ENCODE measurements around the gene CSTF2. TPM values are rescaled to one million over a fixed set of nuclear protein-coding genes. Genes with fewer than 3 reads are reported as not detected.

The CSTF2 gene, protein sequence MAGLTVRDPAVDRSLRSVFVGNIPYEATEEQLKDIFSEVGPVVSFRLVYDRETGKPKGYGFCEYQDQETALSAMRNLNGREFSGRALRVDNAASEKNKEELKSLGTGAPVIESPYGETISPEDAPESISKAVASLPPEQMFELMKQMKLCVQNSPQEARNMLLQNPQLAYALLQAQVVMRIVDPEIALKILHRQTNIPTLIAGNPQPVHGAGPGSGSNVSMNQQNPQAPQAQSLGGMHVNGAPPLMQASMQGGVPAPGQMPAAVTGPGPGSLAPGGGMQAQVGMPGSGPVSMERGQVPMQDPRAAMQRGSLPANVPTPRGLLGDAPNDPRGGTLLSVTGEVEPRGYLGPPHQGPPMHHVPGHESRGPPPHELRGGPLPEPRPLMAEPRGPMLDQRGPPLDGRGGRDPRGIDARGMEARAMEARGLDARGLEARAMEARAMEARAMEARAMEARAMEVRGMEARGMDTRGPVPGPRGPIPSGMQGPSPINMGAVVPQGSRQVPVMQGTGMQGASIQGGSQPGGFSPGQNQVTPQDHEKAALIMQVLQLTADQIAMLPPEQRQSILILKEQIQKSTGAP
- 29.3 to 32.7 TPM (median 30.9 TPM) in 5 replicates for total RNA-seq (2022; extraction: Qiagen RNA extraction)

DNA sequence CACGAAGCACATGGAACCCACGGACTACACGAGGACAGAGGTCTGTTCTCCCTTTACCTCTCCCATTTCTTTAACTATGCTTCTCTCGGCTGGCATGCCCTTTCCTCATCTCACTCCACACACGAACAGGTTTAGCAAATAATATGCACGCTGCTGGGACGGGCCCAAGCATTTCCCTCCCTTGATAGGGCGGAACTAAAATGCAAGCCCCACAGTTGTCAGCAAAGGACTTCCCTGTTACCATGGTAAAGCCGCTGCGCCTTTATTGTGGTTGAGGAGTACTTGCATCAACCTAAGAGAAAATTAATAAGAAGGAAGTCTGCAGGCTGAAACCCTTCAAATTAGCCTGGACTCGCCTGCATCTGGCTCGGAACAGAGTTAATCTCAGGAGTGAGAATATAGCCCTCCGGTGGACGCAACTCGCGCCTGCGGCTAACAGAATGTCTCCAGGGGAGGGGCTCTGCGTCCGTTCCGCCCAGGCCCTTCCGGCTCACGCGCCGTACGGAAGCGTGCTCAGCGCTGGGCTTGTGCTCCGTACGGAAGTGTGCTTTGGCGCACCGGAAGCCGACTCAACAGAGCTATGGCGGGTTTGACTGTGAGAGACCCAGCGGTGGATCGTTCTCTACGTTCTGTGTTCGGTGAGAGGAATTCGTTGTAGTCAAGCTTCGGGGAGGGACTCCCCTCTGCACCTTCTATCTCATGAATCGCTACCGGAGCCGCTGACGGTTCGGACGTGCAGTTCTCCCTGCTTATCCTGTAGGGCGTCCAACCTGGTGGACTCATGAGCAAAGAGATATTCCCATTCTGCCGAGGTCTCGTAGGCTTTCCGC is at the start of gene CSTF2:
Gene CSTF2 (plus strand): TSS at position 555 of the 830 bp plus-strand sequence. CDS start 26 bp downstream, at position 581.

DNA sequence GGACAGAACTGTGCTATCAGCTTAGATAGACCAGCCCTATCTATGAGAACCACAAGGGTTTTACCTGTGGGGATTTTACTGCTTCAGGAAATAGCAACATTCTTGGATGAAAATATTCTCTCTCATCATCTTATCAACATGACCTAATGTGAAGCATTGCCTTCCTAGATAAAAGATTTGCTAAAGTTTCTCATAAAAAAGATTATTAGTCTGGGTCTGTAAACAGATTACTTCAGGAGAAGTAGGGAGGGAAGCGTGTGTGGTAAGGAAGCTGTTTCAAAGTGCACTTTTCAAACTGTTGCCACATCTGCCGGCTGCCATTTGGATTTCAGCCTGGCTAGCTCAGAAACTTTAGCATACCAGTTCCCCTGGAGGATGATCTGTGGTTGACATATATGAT is 54.1 kb downstream of the CSTF2 start, which contains the start of gene NOX1:
Gene NOX1 (minus strand): TSS at position 35 of the 400 bp plus-strand sequence. CDS start 220 bp downstream, outside the sequence.

Other genes with a start within 250 kb of the CSTF2 start
- gene TNMD, start 235.5 kb upstream of the CSTF2 start, total RNA-seq (2022; extraction: Qiagen RNA extraction), result not detected in 5 replicates
- gene TSPAN6, start 183.6 kb upstream of the CSTF2 start, total RNA-seq (2022; extraction: Qiagen RNA extraction), result 36.9 to 43.3 TPM (median 38.8 TPM) in 5 replicates
- gene SRPX2, start 176.2 kb upstream of the CSTF2 start, total RNA-seq (2022; extraction: Qiagen RNA extraction), result 2.1 to 3.4 TPM (median 2.7 TPM) in 5 replicates
- 2.0 to 4.4 TPM (median 3.0 TPM) in 5 replicates for gene SYTL4, start 88.3 kb upstream of the CSTF2 start, total RNA-seq (2022; extraction: Qiagen RNA extraction)
- 0.07 to 0.14 TPM (median 0.10 TPM) in 3 of 5 replicates, not detected in the others for gene NOX1, start 54.0 kb downstream of the CSTF2 start, total RNA-seq (2022; extraction: Qiagen RNA extraction)
- 0.59 to 0.95 TPM (median 0.65 TPM) in 5 replicates for gene XKRX, start 108.5 kb downstream of the CSTF2 start, total RNA-seq (2022; extraction: Qiagen RNA extraction)
- 0.26 to 0.44 TPM (median 0.36 TPM) in 5 replicates for gene ARL13A, start 149.3 kb downstream of the CSTF2 start, total RNA-seq (2022; extraction: Qiagen RNA extraction)
- 14.0 to 17.1 TPM (median 15.0 TPM) in 5 replicates for gene TRMT2B, start 231.7 kb downstream of the CSTF2 start, total RNA-seq (2022; extraction: Qiagen RNA extraction)